SKM-1 treated with dmso at 0.1 percent for 144 hours (cell line): ENCODE results near the gene MAGEA10.
"Not testable (repeated sequence)": the region's sequence is repeated elsewhere in the genome, so short reads cannot be mapped to it uniquely, and the experiment has no call there.

Experiments used
- DNase-seq: peaks from one replicate; lab custom pipeline; 2025; ENCODE audit not compliant: unreplicated experiment; lab: John Stamatoyannopoulos, UW

Gene MAGEA10

GRCh38 chrX:152138388-152138784 lies at the start of gene MAGEA10:
TSS of gene MAGEA10 (minus strand) at chrX:152138577. CDS start at chrX:152135620, 2,957 bp downstream.
- no peak for DNase-seq

- no peak for DNase-seq
Measured at GRCh38 chrX:152177497-152178269, 39.3 kb upstream of the MAGEA10 start.

- DNase-seq: no peak
Measured at GRCh38 chrX:152177052-152177451, 38.7 kb upstream of the MAGEA10 start.

- DNase-seq: not testable (repeated sequence)
Measured at GRCh38 chrX:152175892-152176291, 37.5 kb upstream of the MAGEA10 start.

GRCh38 chrX:152173923-152174322 lies 35.5 kb upstream of the MAGEA10 start:
- not testable (repeated sequence) for DNase-seq

GRCh38 chrX:152170621-152171020 lies 32.2 kb upstream of the MAGEA10 start:
- DNase-seq: no peak

- DNase-seq: no peak
Measured at GRCh38 chrX:152165033-152165743, 26.8 kb upstream of the MAGEA10 start.

GRCh38 chrX:152157042-152157441 lies 18.7 kb upstream of the MAGEA10 start:
- no peak for DNase-seq

- no peak for DNase-seq
Measured at GRCh38 chrX:152155766-152156310, 17.5 kb upstream of the MAGEA10 start.

- no peak for DNase-seq
Measured at GRCh38 chrX:152154050-152154449, 15.7 kb upstream of the MAGEA10 start.

- DNase-seq: no peak
Measured at GRCh38 chrX:152151256-152151655, 12.9 kb upstream of the MAGEA10 start.

- DNase-seq: no peak
Measured at GRCh38 chrX:152149648-152150047, 11.3 kb upstream of the MAGEA10 start.

- no peak for DNase-seq
Measured at GRCh38 chrX:152139589-152139988, 1.2 kb upstream of the MAGEA10 start.

GRCh38 chrX:152137771-152138387 lies 498 bp downstream of the MAGEA10 start:
- no peak for DNase-seq

GRCh38 chrX:152136312-152136711 lies 2.1 kb downstream of the MAGEA10 start:
- peak; percentile 33 for DNase-seq

GRCh38 chrX:152131525-152131924 lies 6.9 kb downstream of the MAGEA10 start:
- DNase-seq: no peak

GRCh38 chrX:152129069-152129844 lies 9.1 kb downstream of the MAGEA10 start:
- not testable (repeated sequence) for DNase-seq

- no peak for DNase-seq
Measured at GRCh38 chrX:152117305-152117704, 21.1 kb downstream of the MAGEA10 start.

GRCh38 chrX:152108527-152108926 lies 29.9 kb downstream of the MAGEA10 start:
- no peak for DNase-seq

GRCh38 chrX:152103866-152104265 lies 34.5 kb downstream of the MAGEA10 start:
- no peak for DNase-seq

GRCh38 chrX:152086141-152086540 lies 52.2 kb downstream of the MAGEA10 start:
- no peak for DNase-seq
